Neural progenitor cell (in vitro differentiated cells): Measurements from ENCODE around the gene ARSB. TPM values are rescaled to one million over a fixed set of nuclear protein-coding genes. Genes with fewer than 3 reads are reported as not detected.

Experiments used
- DNase-seq: peaks from one replicate; pipeline ENCODE4 v3.0.0-alpha.2; 2016; ENCODE audit warnings: low spot score
- H2AFZ ChIP-seq: fragments of 200-600 bp; sonication (generic); replicated peaks from 2 replicates; pipeline ENCODE4 v1.6.1; 2016; ENCODE audit warnings: antibody characterized with exemption
- H3F3A ChIP-seq: fragments of 200-600 bp; sonication (generic); 2 replicates; pipeline ENCODE4 v1.6.1; 2016; ENCODE audit warnings: antibody characterized with exemption, low read depth
- H3K27ac ChIP-seq: fragments of 200-600 bp; sonication (generic); 2 replicates; pipeline ENCODE4 v1.5.1; 2016; ENCODE audit warnings: mild to moderate bottlenecking
- H3K27me3 ChIP-seq: fragments of 200-600 bp; sonication (generic); 2 replicates; pipeline ENCODE4 v1.6.1; 2016; ENCODE audit warnings: mild to moderate bottlenecking, moderate library complexity
- H3K36me3 ChIP-seq: fragments of 200-600 bp; sonication (generic); 2 replicates; pipeline ENCODE4 v1.5.1; 2016
- H3K4me1 ChIP-seq: fragments of 200-600 bp; sonication (generic); 2 replicates; pipeline ENCODE4 v1.6.1; 2016; ENCODE audit warnings: mixed run types
- H3K4me2 ChIP-seq: fragments of 200-600 bp; sonication (generic); 2 replicates; pipeline ENCODE4 v1.6.1; 2016
- H3K4me3 ChIP-seq: fragments of 200-600 bp; sonication (generic); 2 replicates; pipeline ENCODE4 v1.5.1; 2016
- H3K79me2 ChIP-seq: fragments of 200-600 bp; sonication (generic); 2 replicates; pipeline ENCODE4 v1.6.1; 2016; ENCODE audit warnings: low read depth
- H3K9ac ChIP-seq: fragments of 200-600 bp; sonication (generic); 2 replicates; pipeline ENCODE4 v1.6.1; 2016
- H3K9me3 ChIP-seq: fragments of 200-600 bp; sonication (generic); 2 replicates; pipeline ENCODE4 v1.5.1; 2016; ENCODE audit warnings: low read depth
- H4K20me1 ChIP-seq: fragments of 200-600 bp; sonication (generic); 2 replicates; pipeline ENCODE4 v1.6.1; 2016; ENCODE audit warnings: low read depth
- H3K27ac Mint-ChIP-seq: 3 replicates; pipeline ENCODE4 v1.8.0; 2021; ENCODE audit warnings: mixed read lengths
- H3K27me3 Mint-ChIP-seq: 2 replicates; pipeline ENCODE4 v1.8.0; 2022; ENCODE audit warnings: low read depth, mild to moderate bottlenecking, inconsistent platforms, moderate library complexity, mixed read lengths; ENCODE audit not compliant: insufficient read depth
- H3K36me3 Mint-ChIP-seq: 3 replicates; pipeline ENCODE4 v1.8.0; 2021; ENCODE audit warnings: mixed read lengths
- H3K4me1 Mint-ChIP-seq: 3 replicates; pipeline ENCODE4 v1.8.0; 2021; ENCODE audit warnings: mixed read lengths
- H3K4me3 Mint-ChIP-seq: 3 replicates; pipeline ENCODE4 v1.8.0; 2021; ENCODE audit warnings: mild to moderate bottlenecking, moderate library complexity, mixed read lengths
- H3K9me3 Mint-ChIP-seq: 3 replicates; pipeline ENCODE4 v1.8.0; 2020; ENCODE audit warnings: mixed read lengths
- EZH2 ChIP-seq: fragments of 200-600 bp; sonication (generic); IDR thresholded peaks from 2 replicates; pipeline ENCODE4 v1.6.1; 2017; ENCODE audit warnings: antibody characterized with exemption, mild to moderate bottlenecking, moderate library complexity
- EZH2phosphoT487 ChIP-seq: fragments of 200-600 bp; sonication (generic); IDR thresholded peaks from 2 replicates; pipeline ENCODE4 v1.6.1; 2017; ENCODE audit warnings: antibody characterized with exemption
- total RNA-seq: library from RNA; depleted of rRNA; stranded (reverse); fragments of >200 nt; gene quantifications from 2 replicates; pipeline ENCODE4 v1.2.3, GENCODE V29; 2015; ENCODE audit warnings: low replicate concordance
- TF ChIP-seq, protein P1 (sequence below): fragments of 200-600 bp; sonication (generic); IDR thresholded peaks from 2 replicates; pipeline ENCODE4 v1.5.1; 2017; ENCODE audit warnings: antibody characterized with exemption, mild to moderate bottlenecking

The ARSB gene
- total RNA-seq, 1 donor from 2014 or later: 15.3 TPM

DNA sequence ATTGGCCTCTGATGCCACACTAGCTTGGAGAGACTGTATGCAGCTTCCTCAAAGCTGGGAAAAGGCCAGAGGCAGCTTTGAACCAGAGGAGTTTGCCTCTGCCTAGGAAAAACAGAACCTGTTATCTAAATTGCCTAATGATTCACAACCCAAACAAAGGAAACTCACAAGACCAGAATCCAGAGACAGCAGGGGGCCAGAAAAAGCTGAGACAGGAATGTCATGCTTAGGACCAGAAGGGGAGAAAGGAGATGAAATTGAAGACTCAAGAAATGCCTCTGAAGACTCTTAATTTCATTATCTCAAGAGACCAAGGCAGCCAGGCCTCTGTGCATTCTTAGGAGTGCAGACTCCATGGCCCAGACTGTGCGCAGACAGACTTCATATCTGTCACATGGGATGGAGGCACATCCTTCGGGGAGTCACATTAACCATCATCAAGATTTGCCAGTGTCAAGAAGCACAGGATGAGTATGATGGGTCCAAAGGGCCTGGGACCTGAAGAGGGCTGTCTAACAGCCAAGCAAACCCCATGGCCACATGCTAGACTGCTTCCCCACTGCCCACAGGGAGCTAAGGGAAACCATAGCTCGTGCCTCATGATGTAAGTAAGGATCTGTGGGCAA, 57.3 kb downstream of the ARSB start:
- H3K36me3 ChIP-seq: no peaks in the 10 kb centered on the region
- peaks cover 7% of the 10 kb centered on the region for H3K36me3 Mint-ChIP-seq
- H4K20me1 ChIP-seq: no peaks in the 10 kb centered on the region
- H3K27ac Mint-ChIP-seq: peak overlapping the region; percentile 87
- no peaks in the 10 kb centered on the region for H3K9me3 ChIP-seq
- peaks cover 52% of the 10 kb centered on the region for H3K4me1 ChIP-seq
- H3K4me1 Mint-ChIP-seq: peaks cover 69% of the 10 kb centered on the region
- H3K79me2 ChIP-seq: no peaks in the 10 kb centered on the region
- no peak overlapping the region for H3K27ac ChIP-seq
- no peak overlapping the region for H2AFZ ChIP-seq
- no peaks in the 10 kb centered on the region for H3K27me3 ChIP-seq
- H3K4me2 ChIP-seq: peak overlapping the region; percentile 7
- peaks cover 2% of the 10 kb centered on the region for H3K27me3 Mint-ChIP-seq
- no peak overlapping the region for H3K9ac ChIP-seq
- H3K4me3 Mint-ChIP-seq: no peak overlapping the region
- peaks cover 4% of the 10 kb centered on the region for H3K9me3 Mint-ChIP-seq
- H3F3A ChIP-seq: peaks cover 31% of the 10 kb centered on the region
- TF ChIP-seq EZH2phosphoT487 (no peak), EZH2 (no peak)
- TF ChIP-seq, protein P1, sequence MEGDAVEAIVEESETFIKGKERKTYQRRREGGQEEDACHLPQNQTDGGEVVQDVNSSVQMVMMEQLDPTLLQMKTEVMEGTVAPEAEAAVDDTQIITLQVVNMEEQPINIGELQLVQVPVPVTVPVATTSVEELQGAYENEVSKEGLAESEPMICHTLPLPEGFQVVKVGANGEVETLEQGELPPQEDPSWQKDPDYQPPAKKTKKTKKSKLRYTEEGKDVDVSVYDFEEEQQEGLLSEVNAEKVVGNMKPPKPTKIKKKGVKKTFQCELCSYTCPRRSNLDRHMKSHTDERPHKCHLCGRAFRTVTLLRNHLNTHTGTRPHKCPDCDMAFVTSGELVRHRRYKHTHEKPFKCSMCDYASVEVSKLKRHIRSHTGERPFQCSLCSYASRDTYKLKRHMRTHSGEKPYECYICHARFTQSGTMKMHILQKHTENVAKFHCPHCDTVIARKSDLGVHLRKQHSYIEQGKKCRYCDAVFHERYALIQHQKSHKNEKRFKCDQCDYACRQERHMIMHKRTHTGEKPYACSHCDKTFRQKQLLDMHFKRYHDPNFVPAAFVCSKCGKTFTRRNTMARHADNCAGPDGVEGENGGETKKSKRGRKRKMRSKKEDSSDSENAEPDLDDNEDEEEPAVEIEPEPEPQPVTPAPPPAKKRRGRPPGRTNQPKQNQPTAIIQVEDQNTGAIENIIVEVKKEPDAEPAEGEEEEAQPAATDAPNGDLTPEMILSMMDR: no peak
- no peak overlapping the region for H3K4me3 ChIP-seq
- peak; percentile 79 for DNase-seq

DNA sequence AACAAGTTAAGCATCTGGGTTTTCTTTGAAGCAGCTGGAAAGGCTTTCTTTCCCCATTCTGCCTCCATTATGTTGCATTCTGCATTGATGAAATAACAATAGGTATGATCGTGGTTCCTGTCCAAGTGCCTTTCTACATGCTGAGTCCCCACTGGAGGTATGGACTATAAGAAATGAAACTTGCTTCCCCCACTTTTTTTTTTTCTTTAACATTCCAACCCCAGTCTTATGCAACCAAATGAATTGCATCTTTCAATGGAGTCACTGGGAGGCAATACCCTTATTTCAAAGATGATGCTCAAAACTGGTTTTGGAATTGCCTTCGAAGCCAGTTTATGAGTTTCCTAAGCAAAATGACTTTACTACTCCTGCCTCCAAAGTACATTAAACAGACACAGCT, 58.9 kb downstream of the ARSB start:
- H3K4me1 ChIP-seq: peaks cover 52% of the 10 kb centered on the region
- H3K4me3 Mint-ChIP-seq: no peak overlapping the region
- no peak for DNase-seq

DNA sequence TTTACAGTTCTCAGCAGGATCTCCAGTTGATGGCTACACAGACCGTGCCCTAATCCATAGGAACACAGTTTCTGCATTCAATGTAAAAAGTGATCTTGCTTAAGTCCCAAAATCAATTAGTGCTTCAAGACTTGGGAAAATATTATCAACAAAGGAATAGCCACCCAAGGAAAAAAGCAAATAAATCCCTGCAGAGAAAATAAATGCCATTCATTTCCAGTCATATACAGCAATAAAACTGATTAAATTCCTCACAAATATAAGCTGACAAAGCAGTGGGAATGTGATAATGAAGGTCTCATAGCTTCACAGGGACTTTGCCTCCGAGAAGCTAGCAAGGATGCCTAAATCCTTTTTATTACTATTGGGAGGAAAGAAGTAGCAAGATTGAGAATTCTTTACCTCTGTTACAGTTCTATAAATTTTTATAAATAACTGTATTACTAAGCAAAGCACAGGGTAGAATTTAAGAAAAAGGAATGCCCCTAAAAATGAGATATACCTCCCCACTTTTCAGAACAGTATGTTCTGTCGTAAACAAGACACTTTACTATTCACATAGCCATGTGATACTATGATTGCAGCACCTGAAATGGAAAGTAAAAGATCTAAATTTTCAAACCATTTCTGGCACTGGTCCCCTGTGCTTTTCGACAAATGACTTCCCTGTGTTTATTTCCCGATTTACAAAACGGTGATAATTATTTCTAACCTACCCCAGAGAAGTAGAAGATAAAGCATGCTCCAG, 59.8 kb downstream of the ARSB start:
- peak overlapping the region; percentile 44 for H3K4me2 ChIP-seq
- peaks cover 23% of the 10 kb centered on the region for H3F3A ChIP-seq
- H3K27ac Mint-ChIP-seq: no peak overlapping the region
- H3K9me3 Mint-ChIP-seq: no peaks in the 10 kb centered on the region
- H3K9ac ChIP-seq: no peak overlapping the region
- no peak overlapping the region for H3K4me3 ChIP-seq
- no peak for DNase-seq
- H3K36me3 Mint-ChIP-seq: peaks cover 5% of the 10 kb centered on the region
- H3K36me3 ChIP-seq: no peaks in the 10 kb centered on the region
- H3K27ac ChIP-seq: no peak overlapping the region
- H3K4me3 Mint-ChIP-seq: no peak overlapping the region
- peaks cover 56% of the 10 kb centered on the region for H3K4me1 Mint-ChIP-seq
- H3K79me2 ChIP-seq: no peaks in the 10 kb centered on the region
- peaks cover 43% of the 10 kb centered on the region for H3K4me1 ChIP-seq
- no peaks in the 10 kb centered on the region for H3K9me3 ChIP-seq
- H4K20me1 ChIP-seq: no peaks in the 10 kb centered on the region
- no peaks in the 10 kb centered on the region for H3K27me3 ChIP-seq
- TF ChIP-seq EZH2phosphoT487 (no peak), EZH2 (no peak)
- TF ChIP-seq, protein P1: no peak
- H3K27me3 Mint-ChIP-seq: no peaks in the 10 kb centered on the region
- no peak overlapping the region for H2AFZ ChIP-seq

More for the DNA sequence above, 58.9 kb downstream of the ARSB start:
- Mint-ChIP-seq H3K4me1 (peaks cover 62% of the 10 kb centered on the region), H3K36me3 (peaks cover 5% of the 10 kb centered on the region), H3K27me3 (no peaks in the 10 kb centered on the region), H3K9me3 (no peaks in the 10 kb centered on the region), H3K27ac (peak overlapping the region; percentile 1)
- Histone ChIP-seq H3K4me2 (peak overlapping the region; percentile 44), H3K4me3 (no peak overlapping the region), H3F3A (peaks cover 31% of the 10 kb centered on the region), H4K20me1 (no peaks in the 10 kb centered on the region), H3K27ac (no peak overlapping the region), H3K9ac (no peak overlapping the region), H3K27me3 (no peaks in the 10 kb centered on the region), H2AFZ (no peak overlapping the region), H3K36me3 (no peaks in the 10 kb centered on the region), H3K79me2 (no peaks in the 10 kb centered on the region), H3K9me3 (no peaks in the 10 kb centered on the region)
- TF ChIP-seq EZH2phosphoT487 (no peak), EZH2 (no peak)
- TF ChIP-seq, protein P1: no peak
